HEK293 (cell line): ENCODE measurements around the gene SLC25A44.

ENCODE experiments used
- CTCF ChIA-PET: fragments of 350-600 bp; formaldehyde crosslinking; extraction: SDS; loops from one replicate; lab custom pipeline; 2021; ENCODE audit warnings: antibody characterized with exemption; lab: Yijun Ruan, JAX
- POLR2A ChIA-PET: fragments of 300-600 bp; formaldehyde crosslinking; extraction: SDS; loops from one replicate; lab custom pipeline; 2020; ENCODE audit warnings: antibody characterized with exemption, inconsistent platforms; lab: Yijun Ruan, JAX
- H3K27ac ChIP-seq: fragments of 200-500 bp; sonication (Bioruptor generic); 2 replicates; pipeline ENCODE4 v1.5.1; 2014; ENCODE audit warnings: low read depth, low read length, control low read depth, inconsistent platforms; ENCODE audit errors: extremely low read depth
- H3K36me3 ChIP-seq, 2 experiments: fragments of 200-500 bp in 1 of 2; sonication (Bioruptor generic) in 1 of 2; 1 replicate in 1 of 2; 2 replicates in 1 of 2; pipeline ENCODE4 v1.5.1; 2014 to 2017; ENCODE audit warnings: inconsistent platforms in 2 of 2, low read length in 2 of 2; ENCODE audit not compliant: control insufficient read depth in 2 of 2, insufficient read depth in 1 of 2
- H3K4me1 ChIP-seq: fragments of 200-500 bp; sonication (Bioruptor generic); 2 replicates; pipeline ENCODE4 v1.5.1; 2014; ENCODE audit warnings: mild to moderate bottlenecking, low read length, inconsistent platforms; ENCODE audit not compliant: control insufficient read depth, insufficient read depth
- H3K4me3 ChIP-seq: 2 replicates; pipeline ENCODE4 v1.5.1; 2011; ENCODE audit warnings: low read depth, mild to moderate bottlenecking, control low read depth, low read length, moderate library complexity
- H3K9me3 ChIP-seq: fragments of 200-500 bp; sonication (Bioruptor generic); 2 replicates; pipeline ENCODE4 v1.5.1; 2014; ENCODE audit warnings: low read depth, low read length, inconsistent platforms; ENCODE audit not compliant: control insufficient read depth, insufficient read depth
- ATF2 ChIP-seq: fragments of 450-650 bp; formaldehyde crosslinking; IDR thresholded peaks from 2 replicates; pipeline ENCODE4 v1.5.1; 2016; ENCODE audit warnings: missing biosample characterization, missing genetic modification characterization, low read depth
- HOXD13 ChIP-seq: sonication (generic); formaldehyde crosslinking; IDR thresholded peaks from 2 replicates; pipeline ENCODE4 v1.8.0; 2022; ENCODE audit warnings: missing genetic modification reagents, borderline replicate concordance
- PATZ1 ChIP-seq: fragments of 450-650 bp; formaldehyde crosslinking; IDR thresholded peaks from 2 replicates; pipeline ENCODE4 v1.5.1; 2016; ENCODE audit warnings: missing biosample characterization, missing genetic modification characterization
- SP7 ChIP-seq: fragments of 450-650 bp; formaldehyde crosslinking; IDR thresholded peaks from 2 replicates; pipeline ENCODE4 v1.5.1; 2016; ENCODE audit warnings: missing biosample characterization, missing genetic modification characterization
- ZBTB26 ChIP-seq: fragments of 450-650 bp; formaldehyde crosslinking; optimal IDR thresholded peaks from 2 replicates; pipeline ENCODE3; 2016; ENCODE audit warnings: missing biosample characterization, mild to moderate bottlenecking, missing genetic modification characterization
- ZNF10 ChIP-seq: fragments of 450-650 bp; formaldehyde crosslinking; IDR thresholded peaks from 2 replicates; pipeline ENCODE4 v1.5.1; 2017; ENCODE audit warnings: missing biosample characterization, missing genetic modification characterization
- ZNF157 ChIP-seq: fragments of 450-650 bp; formaldehyde crosslinking; IDR thresholded peaks from 2 replicates; pipeline ENCODE4 v1.5.1; 2016; ENCODE audit warnings: missing biosample characterization, missing genetic modification characterization
- ZNF169 ChIP-seq: fragments of 450-650 bp; formaldehyde crosslinking; IDR thresholded peaks from 2 replicates; pipeline ENCODE4 v1.5.1; 2016; ENCODE audit warnings: missing biosample characterization, missing genetic modification characterization
- ZNF223 ChIP-seq: fragments of 450-650 bp; formaldehyde crosslinking; IDR thresholded peaks from 2 replicates; pipeline ENCODE4 v1.5.1; 2016; ENCODE audit warnings: missing biosample characterization, missing genetic modification characterization
- ZNF292 ChIP-seq: fragments of 450-650 bp; formaldehyde crosslinking; IDR thresholded peaks from 2 replicates; pipeline ENCODE4 v1.5.1; 2016; ENCODE audit warnings: low read depth, missing biosample characterization, missing genetic modification characterization, borderline replicate concordance
- ZNF311 ChIP-seq: fragments of 450-650 bp; formaldehyde crosslinking; IDR thresholded peaks from 2 replicates; pipeline ENCODE4 v1.5.1; 2017; ENCODE audit warnings: missing biosample characterization, missing genetic modification characterization, borderline replicate concordance
- ZNF335 ChIP-seq: fragments of 450-650 bp; formaldehyde crosslinking; conservative IDR thresholded peaks from 2 replicates; pipeline ENCODE4 v1.5.1; 2016; ENCODE audit warnings: missing biosample characterization, missing genetic modification characterization
- ZNF501 ChIP-seq: fragments of 450-650 bp; formaldehyde crosslinking; IDR thresholded peaks from 2 replicates; pipeline ENCODE4 v1.5.1; 2016; ENCODE audit warnings: missing biosample characterization, missing genetic modification characterization
- ZNF580 ChIP-seq: fragments of 450-650 bp; formaldehyde crosslinking; IDR thresholded peaks from 2 replicates; pipeline ENCODE4 v1.5.1; 2016; ENCODE audit warnings: missing biosample characterization, missing genetic modification characterization
- ZNF585B ChIP-seq: fragments of 450-650 bp; formaldehyde crosslinking; IDR thresholded peaks from 2 replicates; pipeline ENCODE4 v1.5.1; 2016; ENCODE audit warnings: missing biosample characterization, missing genetic modification characterization
- ZNF600 ChIP-seq: fragments of 450-650 bp; formaldehyde crosslinking; IDR thresholded peaks from 2 replicates; pipeline ENCODE4 v1.5.1; 2016; ENCODE audit warnings: missing biosample characterization, missing genetic modification characterization
- ZNF621 ChIP-seq: fragments of 450-650 bp; formaldehyde crosslinking; IDR thresholded peaks from 2 replicates; pipeline ENCODE4 v1.5.1; 2017; ENCODE audit warnings: missing biosample characterization, missing genetic modification characterization
- ZNF624 ChIP-seq: fragments of 450-650 bp; formaldehyde crosslinking; IDR thresholded peaks from 2 replicates; pipeline ENCODE4 v1.5.1; 2017; ENCODE audit warnings: missing biosample characterization, missing genetic modification characterization
- ZNF639 ChIP-seq: fragments of 450-650 bp; formaldehyde crosslinking; IDR thresholded peaks from 2 replicates; pipeline ENCODE4 v1.5.1; 2016; ENCODE audit warnings: missing biosample characterization, missing genetic modification characterization
- ZNF76 ChIP-seq: fragments of 450-650 bp; formaldehyde crosslinking; IDR thresholded peaks from 2 replicates; pipeline ENCODE4; 2016; ENCODE audit warnings: low read depth, missing biosample characterization, missing genetic modification characterization, borderline replicate concordance
- ZNF768 ChIP-seq: fragments of 450-650 bp; formaldehyde crosslinking; IDR thresholded peaks from 2 replicates; pipeline ENCODE4 v1.5.1; 2018; ENCODE audit warnings: missing biosample characterization, mild to moderate bottlenecking, missing genetic modification characterization
- ZNF830 ChIP-seq: fragments of 450-650 bp; IDR thresholded peaks from 2 replicates; pipeline ENCODE4 v1.5.0; 2018; ENCODE audit warnings: missing biosample characterization, missing genetic modification characterization, low read depth, mild to moderate bottlenecking, moderate library complexity
- ZSCAN5A ChIP-seq: fragments of 450-650 bp; formaldehyde crosslinking; IDR thresholded peaks from 2 replicates; pipeline ENCODE4 v1.5.1; 2016; ENCODE audit warnings: missing biosample characterization, missing genetic modification characterization

The SLC25A44 gene

GRCh38 chr1:156194300-156194652 is 372 bp downstream of the SLC25A44 start (continued):
- TF ChIP-seq ZNF335 (tag by site-specific recombination) (no peak; the same call in 1 of the 2 replicates), ZNF501 (tag by site-specific recombination) (0 out of 2 replicates have a peak, but pooled peaks have one; percentile 18), SP7 (no peak), ZSCAN5A (tag by site-specific recombination) (no peak), ZNF580 (0 out of 2 replicates have a peak, but pooled peaks have one; percentile 3), ZNF585B (tag by site-specific recombination) (no peak)

GRCh38 chr1:156195853-156196252 is 1.9 kb downstream of the SLC25A44 start:
- H3K4me3 ChIP-seq = no peak overlapping the region
- ChIA-PET CTCF (no interaction called here), POLR2A (interaction anchor here (0.6 kb wide), 1 partner anchor 105 kb away, joined by 4 read pairs; no protein-coding TSS in a partner anchor)
- TF ChIP-seq ATF2 (tag by site-specific recombination) (no peak), HOXD13 (CRISPR knock-in tag) (no peak), ZNF600 (tag by site-specific recombination) (no peak), ZNF10 (no peak)
- peaks cover 3% of the 10 kb centered on the region; the same call in 1 of the 2 replicates for H3K4me1 ChIP-seq
- H3K36me3 ChIP-seq = peaks cover 0 to 46% of the 10 kb centered on the region in 2 experiments; a peak in 1 of 3 replicates
- no peaks in the 10 kb centered on the region for H3K9me3 ChIP-seq
- H3K27ac ChIP-seq = no peak overlapping the region

GRCh38 chr1:156196445-156196844 is 2.5 kb downstream of the SLC25A44 start:
- H3K4me3 ChIP-seq = no peak overlapping the region
- TF ChIP-seq ZNF292 (tag by site-specific recombination) (no peak), ZNF624 (tag by site-specific recombination) (no peak), ZNF311 (tag by site-specific recombination) (no peak), ZBTB26 (no peak), ZNF169 (tag by site-specific recombination) (no peak), ZNF768 (no peak), ZNF621 (no peak), ZNF157 (no peak), ZNF76 (tag by site-specific recombination) (no peak), PATZ1 (tag by site-specific recombination) (no peak), ZNF639 (tag by site-specific recombination) (no peak), ZNF223 (tag by site-specific recombination) (no peak), ZNF830 (tag by site-specific recombination) (no peak)
- H3K36me3 ChIP-seq = peaks cover 0 to 51% of the 10 kb centered on the region in 2 experiments; a peak in 1 of 3 replicates
- ChIA-PET CTCF (interaction anchor here (1.0 to 1.4 kb wide), 2 partner anchors 17 to 105 kb away, joined by 3 to 4 read pairs; partner anchors contain the start of gene PMF1), POLR2A (interaction anchor here (0.6 to 2.1 kb wide), 2 partner anchors 16 to 105 kb away, joined by 4 to 7 read pairs; partner anchors contain the start of gene PMF1)
- H3K27ac ChIP-seq = no peak overlapping the region
- peaks cover 3% of the 10 kb centered on the region; the same call in 1 of the 2 replicates for H3K4me1 ChIP-seq
- H3K9me3 ChIP-seq = no peaks in the 10 kb centered on the region
